ENCODE data around the gene MED25.
"Not testable (repeated sequence)": the region's sequence is repeated elsewhere in the genome, so short reads cannot be mapped to it uniquely, and the experiment has no call there.

MED25 gene

DNA sequence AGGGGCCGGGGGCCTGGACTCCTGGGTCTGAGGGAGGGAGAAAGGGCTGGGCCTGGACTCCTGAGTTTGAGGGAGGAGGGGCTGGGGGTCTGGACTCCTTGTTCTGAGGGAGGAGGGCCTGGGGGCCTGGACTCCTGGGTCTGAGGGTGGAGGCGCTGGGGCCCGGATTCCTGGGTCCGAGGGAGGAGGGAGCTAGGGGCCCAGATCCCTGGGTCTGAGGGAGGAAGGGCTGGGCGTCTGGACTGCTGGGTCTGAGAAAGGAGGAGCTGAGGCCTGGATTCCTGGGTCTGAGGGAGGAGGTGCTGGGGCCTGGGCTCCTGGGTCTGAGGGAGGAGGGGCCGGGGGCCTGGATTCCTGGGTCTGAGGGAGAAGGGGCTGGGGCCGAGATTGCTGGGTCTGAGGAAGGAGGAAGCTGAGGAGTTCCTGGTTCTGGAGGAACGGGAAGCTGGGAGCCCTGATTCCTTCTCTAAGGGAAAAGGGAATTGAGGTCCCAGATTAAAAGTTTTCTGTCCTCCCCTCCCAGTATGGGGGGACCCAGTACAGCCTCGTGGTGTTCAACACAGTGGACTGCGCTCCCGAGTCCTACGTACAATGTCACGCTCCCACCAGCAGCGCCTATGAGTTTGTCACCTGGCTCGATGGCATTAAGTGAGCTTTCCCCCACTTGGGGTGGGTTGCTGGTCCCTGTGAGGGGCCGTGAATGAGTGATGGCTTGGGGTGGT lies 721 bp downstream of the MED25 start:
- no peak for DNase-seq

- DNase-seq: not testable (repeated sequence)
Measured at GRCh38 chr19:49819452-49820115, 1.5 kb downstream of the MED25 start.

DNA sequence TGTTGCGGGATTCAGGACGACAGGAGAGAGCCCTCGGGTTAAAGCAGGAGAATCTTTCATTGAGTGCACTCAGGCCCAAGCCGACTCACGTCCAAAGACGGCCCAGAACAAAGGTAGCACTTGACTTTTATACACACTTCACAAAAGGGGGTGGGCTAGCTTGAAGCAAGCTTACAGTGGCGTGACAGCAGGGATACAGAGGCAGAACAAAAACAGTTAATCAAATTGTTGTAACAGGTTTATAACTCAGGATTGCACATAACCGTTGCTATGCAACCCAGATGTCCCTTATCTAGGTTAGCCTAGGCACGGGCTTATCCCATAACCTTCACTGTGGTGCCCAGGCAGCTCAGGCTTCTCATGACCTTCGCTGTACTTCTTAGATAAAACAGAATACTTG lies 2.0 kb downstream of the MED25 start:
- no peak for DNase-seq

DNA sequence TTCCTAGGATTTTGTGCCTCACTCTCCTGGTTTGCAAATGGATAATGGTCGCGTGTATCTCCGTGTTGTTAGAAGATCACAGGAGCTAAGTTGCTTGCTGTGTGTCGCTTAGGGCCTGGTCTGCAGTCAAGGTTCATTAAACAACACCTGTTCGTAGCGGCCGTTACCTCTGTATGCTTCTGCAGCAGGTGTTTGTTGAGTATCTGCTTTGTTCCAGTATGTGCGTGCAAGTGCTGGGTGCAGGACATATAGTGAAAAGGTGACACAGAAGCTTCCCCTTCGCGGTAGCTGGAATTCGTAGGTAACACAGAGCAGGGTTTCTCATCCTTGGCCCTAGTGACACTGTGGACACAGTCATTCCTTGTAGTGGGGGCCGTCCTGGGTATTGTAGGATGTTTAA lies 5.4 kb downstream of the MED25 start:
- DNase-seq: no peak

DNA sequence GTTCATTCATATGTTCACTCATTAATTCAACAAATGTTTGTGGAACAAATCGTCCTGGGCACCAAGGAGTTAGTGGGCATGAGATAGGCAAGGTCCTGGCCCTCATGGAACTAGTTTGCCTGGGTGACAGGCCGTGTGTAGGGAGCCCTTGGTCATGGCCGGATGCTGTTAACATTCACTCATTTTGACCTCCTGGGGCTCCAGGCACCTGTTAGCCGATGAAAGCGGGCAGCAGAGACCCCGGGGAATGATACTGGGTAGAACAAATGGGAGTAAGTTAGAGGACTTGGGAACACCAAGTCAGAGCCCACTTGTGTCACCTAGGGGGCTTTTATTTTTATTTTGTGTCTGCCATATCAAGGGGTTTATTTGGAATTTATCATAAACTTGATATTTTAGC lies 6.6 kb downstream of the MED25 start:
- no peak for DNase-seq

DNA sequence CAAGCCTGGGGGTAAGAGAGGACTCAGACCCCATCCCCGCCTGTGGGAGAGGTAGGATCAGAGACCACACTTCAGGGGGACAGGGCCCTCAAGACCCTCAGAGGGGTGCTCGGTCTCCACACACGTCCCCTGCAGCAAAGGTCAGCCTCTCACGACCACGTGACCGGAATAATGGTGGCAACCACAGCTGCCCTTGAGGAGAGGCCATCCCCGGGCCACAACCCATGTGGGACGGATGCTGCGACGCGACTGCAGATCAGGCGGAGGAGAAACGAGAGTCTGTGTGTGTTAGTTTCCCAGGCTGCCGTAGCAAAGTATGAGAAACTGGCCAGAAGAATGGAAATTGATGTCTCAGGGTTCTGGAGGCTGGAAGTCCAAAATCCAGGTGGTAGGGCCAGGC lies 8.9 kb downstream of the MED25 start:
- no peak for DNase-seq

GRCh38 chr19:49829200-49829599 lies 11.1 kb downstream of the MED25 start:
- no peak for DNase-seq

DNA sequence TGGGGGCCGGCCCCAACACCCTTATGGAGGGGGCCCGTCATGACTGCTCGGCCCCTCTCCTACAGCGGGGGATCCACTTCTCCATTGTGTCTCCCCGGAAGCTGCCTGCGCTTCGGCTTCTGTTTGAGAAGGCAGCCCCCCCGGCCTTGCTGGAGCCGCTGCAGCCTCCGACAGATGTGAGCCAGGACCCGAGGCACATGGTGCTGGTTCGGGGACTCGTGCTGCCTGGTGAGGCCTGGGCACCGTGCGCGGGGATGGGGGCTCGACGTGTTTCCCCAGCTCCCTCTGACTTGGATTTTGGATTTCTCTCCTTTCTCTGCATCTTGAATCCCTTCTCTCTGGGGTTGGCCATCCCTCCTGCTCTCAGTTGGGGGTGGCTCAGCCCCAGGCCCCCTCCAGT lies 11.6 kb downstream of the MED25 start:
- DNase-seq: no peak

- no peak for DNase-seq
Measured at GRCh38 chr19:49830766-49831165, 12.7 kb downstream of the MED25 start.

GRCh38 chr19:49831592-49831991 lies 13.5 kb downstream of the MED25 start:
- no peak for DNase-seq

DNA sequence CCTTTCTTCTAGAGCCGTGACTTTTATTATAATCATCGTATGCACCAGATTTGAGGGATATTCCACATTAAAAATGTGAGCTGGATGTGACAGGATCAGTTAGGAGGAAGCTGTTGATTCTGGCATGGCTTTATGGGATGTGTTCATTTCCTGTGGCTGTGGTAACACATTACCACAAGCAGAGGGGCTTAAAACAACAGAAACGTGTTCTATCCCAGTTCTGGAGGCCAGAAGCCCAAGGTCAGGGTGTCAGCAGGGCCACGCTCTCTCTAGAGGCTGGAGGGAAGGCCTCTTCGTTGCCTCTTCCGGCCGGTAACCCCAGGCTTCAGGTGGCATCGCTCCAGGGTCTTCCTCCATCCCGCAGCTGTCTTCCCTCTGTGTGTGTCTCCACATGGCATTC lies 14.5 kb downstream of the MED25 start:
- DNase-seq: no peak

GRCh38 chr19:49833599-49833998 lies 15.5 kb downstream of the MED25 start:
- DNase-seq: no peak

DNA sequence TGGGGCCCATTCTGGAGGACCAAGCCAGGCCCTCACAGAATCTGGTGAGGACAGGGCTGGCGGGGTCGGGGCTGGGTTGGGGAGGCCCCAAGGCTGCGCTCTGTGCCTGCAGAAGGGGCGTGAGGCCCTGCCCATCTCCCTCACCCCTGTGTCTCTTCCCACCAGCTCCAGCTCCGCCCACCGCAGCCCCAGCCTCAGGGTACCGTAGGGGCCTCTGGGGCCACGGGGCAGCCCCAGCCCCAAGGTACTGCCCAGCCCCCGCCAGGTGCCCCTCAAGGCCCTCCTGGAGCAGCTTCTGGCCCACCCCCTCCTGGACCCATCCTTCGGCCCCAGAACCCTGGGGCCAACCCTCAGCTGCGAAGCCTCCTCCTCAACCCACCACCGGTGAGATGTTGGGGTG lies 17.5 kb downstream of the MED25 start:
- DNase-seq: no peak

DNA sequence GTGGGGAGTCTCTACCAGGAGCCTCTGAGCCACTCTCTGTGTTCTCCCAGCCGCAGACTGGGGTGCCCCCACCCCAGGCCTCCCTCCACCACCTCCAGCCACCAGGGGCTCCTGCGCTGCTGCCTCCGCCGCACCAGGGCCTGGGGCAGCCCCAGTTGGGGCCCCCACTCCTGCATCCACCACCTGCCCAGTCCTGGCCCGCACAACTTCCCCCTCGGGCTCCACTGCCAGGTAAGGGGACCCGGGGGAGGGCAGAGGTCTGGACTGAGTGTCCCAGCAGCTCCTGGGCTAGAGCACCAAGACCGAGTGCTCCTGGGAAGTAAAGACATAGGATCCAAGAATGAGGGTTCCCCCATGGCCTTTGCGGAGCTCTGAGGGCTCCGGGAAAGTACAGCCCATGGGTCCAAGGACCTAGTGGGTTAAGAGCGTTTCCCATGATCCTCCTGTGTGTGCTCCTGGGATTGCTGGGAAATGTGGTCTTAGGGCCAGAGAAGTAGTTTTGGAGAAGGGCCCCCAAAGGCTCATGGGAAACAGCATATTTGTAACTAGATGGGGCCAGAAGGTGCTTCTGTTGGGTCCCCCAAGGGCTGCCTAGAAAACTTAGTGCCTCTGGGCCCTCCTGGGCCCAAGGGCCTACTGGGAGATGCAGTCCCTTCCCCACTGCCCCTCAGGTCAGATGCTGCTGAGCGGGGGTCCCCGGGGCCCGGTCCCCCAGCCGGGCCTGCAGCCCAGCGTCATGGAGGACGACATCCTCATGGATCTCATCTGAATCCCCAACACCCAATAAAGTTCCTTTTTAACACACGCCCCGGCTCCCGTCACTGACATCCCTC lies 18.3 kb downstream of the MED25 start:
- no peak for DNase-seq

DNA sequence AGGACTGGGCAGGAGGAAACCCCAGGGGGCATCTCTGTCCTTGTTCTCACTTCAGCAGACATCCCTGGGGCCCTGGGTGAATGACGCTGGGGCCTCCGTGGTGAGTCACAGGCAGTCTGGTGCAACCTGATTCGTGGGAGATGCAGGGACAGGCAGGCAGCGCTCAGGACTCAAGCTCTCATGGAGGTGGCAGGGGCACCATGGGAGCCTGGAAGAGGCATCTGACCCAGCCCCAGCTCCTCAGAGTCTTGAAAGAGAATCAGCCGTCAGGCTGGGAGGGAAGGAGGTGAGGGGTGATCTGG lies 18.9 kb downstream of the MED25 start:
- no peak for DNase-seq

- no peak for DNase-seq
Measured at GRCh38 chr19:49837425-49837824, 19.3 kb downstream of the MED25 start.

DNA sequence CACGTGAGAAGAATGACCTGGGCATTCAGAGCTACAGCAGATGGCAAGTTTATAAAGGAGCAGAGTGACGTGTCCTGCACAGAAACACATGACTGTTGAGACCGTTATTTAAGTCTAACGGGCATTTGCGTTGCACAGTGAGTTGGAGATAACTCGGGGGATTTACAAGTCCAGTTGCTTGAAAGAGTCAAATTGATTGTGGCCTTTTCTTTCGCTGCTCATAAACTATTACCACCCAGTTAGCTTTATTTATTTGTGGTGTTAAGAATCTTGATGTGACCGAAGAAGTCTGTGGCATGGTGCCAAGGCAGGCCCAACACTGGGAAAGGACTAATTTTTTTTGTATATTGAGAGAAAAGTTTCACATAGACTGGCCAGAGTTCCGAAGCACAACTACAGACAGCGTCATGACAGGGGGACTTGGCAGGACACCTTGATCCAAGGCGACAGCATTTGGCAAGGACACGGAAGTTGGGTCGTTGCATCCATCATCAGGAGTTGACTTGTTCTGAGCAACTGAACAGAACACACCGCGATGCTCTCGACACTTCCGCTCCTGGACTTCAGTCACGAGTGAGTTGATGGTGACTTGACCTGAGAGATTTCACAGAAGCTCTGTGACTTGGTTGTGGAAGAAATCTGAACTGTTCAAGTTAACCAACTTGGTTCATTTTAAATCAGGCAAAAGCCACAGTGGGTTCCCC lies 20.9 kb downstream of the MED25 start:
- no peak for DNase-seq

DNA sequence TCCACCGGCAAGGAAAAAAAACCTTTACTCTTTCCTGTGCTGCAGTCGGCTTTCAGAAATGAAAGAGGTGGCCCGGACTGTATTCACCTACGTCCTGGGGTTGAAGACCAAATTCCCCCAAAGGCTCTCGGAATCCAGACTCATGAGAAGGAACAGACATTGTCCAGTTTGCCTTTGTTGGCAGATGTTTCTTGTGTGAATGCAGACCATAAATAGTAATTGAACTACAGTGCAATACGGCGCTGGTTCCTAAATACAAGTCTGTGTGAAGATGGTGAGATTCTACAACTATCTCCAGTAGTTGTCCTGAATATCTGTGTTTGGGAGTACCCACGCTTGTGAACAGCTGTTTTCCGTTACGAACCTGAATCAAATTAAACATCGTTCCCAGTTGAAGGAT lies 21.6 kb downstream of the MED25 start:
- DNase-seq: no peak

GRCh38 chr19:49840321-49840720 lies 22.2 kb downstream of the MED25 start:
- no peak for DNase-seq

DNA sequence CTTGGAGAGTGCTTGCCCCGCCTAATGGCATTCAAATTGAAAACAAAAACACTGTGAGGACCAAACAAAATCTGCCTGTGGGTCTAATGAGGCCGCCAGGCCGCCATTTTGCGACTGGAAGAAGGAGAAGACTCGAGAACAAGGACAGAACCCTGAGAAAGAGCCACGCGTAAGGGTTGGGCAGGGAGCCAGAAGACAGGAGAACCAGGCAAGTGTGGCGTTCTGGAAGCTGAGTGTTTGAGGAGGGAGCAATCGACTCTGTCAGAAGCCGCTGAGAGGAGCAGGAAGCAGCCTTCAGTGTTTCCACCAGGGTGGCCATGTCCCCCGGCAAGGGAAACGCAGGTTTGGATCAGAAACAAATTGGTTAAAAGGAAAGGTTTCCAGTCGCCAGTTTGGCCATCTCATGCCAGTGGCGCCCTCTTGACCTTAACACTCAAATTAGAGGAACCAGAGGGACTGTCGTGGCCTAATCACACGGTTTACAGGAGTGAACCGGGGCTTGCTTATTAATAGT lies 22.7 kb downstream of the MED25 start:
- DNase-seq: no peak

DNA sequence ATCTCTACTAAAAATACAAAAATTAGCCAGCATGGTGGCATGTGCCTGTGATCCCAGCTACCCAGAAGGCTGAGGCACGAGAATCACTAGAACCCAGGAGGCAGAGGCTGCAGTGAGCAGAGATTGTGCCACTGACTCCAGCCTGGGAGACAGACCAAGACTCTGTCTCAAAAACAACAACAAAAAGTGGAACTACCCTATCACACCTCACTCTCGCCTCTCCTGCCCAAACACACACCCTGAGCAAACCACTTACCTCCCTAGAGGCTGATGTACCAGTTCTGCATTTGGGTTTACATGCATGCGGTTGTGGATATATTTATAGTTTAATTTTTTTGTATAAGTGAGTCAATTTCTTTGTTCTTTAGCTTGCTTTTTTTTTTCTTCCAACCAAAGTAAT lies 25.2 kb downstream of the MED25 start:
- no peak for DNase-seq

GRCh38 chr19:49844138-49845095 lies 26.3 kb downstream of the MED25 start:
- no peak for DNase-seq
